CD4-positive, alpha-beta T cell treated with Interleukin-17A for 4 hours (primary cell): ENCODE results near the gene CD37.
"Not testable (repeated sequence)": the region's sequence is repeated elsewhere in the genome, so short reads cannot be mapped to it uniquely, and the experiment has no call there.

Source experiments
- DNase-seq: peaks from one replicate; pipeline ENCODE4 v3.0.0-alpha.2; 2020; ENCODE audit warnings: mixed read lengths

Gene CD37, protein sequence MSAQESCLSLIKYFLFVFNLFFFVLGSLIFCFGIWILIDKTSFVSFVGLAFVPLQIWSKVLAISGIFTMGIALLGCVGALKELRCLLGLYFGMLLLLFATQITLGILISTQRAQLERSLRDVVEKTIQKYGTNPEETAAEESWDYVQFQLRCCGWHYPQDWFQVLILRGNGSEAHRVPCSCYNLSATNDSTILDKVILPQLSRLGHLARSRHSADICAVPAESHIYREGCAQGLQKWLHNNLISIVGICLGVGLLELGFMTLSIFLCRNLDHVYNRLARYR

DNA sequence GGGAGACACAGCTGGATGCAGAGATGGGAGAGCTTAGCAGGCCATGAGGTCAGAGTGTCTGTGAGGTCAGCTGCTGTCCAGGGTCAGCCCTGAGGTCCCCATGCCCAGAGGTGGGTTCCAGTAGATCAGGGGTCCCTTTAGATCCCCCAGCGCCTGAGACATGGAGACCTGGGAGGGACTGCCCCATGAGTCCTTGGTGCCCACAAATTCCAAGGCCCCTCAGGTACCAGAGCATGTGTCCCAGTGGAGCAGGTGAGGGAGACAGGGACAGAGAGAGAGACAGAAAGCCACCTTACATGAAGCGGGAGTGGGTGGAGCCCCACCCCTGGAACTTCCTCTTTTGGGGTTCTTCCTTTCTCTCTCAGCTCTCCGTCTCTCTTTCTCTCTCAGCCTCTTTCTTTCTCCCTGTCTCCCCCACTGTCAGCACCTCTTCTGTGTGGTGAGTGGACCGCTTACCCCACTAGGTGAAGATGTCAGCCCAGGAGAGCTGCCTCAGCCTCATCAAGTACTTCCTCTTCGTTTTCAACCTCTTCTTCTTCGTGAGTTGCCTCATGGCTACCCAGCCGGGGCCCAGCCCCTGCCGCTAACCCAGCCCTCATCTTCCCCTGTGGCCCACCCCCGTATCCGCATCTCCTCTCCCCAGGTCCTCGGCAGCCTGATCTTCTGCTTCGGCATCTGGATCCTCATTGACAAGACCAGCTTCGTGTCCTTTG, at the start of gene CD37:
CD37 (plus strand) TSS at position 336 of the 713 bp plus-strand sequence; CDS start at position 471, 135 bp downstream.
- DNase-seq: peak; percentile 70

DNA sequence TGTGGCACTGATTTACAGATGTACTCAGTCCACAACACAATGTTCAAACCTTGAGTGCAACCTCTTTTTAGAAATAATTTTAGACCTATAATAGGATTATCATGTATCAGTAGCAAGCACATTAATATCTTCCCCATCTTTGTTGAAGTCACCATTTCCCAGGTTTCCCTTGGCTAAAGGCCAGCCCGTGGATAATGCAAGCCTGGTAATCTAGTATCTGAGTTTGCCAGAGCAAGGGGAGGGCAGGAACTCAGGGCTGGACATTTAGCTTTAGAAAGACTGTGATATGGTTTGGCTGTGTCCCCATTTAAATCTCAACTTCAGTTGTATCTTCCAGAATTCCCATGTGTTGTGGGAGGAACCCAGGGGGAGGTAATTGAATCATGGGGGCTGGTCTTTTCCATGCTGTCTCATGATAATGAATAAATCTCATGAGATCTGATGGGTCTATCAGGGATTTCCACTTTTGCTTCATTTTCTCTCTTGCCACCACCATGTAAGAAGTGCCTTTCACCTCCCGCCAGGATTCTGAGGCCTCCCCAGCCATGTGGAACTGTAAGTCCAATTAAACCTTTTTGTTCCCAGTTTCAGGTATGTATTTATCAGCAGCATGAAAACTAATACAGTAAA, 48.0 kb upstream of the CD37 start:
- DNase-seq: no peak

DNA sequence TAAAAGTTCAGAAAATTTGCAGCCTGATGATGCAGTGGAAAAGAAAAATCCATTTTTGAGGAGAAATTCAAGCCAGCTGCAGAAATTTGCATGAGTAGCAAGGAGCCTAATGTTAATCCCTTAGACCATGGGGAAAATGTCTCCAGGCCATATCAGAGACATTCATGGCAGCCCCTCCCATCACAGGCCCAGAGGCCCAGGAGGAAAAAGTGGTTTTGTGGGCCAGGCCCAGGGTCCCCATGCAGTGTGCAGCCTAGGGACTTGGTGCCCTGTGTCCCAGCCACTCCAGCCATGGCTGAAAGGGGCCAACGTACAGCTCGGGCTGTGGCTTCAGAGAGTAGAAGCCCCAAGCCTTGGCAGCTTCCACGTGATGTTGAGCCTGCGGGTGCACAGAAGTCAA, 47.0 kb upstream of the CD37 start:
- DNase-seq: not testable (repeated sequence)

DNA sequence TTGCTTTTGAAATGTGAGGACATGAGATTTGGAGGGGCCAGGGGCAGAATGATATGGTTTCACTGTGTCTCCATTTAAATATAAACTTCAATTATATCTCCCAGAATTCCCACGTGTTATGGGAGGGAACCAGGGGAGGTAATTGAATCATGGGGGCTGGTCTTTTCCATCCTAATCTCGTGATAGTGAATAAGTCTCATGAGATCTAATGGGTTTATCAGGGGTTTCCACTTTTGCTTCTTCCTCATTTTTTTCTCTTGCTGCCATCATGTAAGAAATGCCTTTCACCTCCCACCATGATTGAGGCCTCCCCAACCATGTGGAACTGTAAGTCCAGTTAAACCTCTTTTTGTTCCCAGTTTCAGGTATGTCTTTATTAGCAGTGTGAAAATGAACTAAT, 45.9 kb upstream of the CD37 start:
- not testable (repeated sequence) for DNase-seq

DNA sequence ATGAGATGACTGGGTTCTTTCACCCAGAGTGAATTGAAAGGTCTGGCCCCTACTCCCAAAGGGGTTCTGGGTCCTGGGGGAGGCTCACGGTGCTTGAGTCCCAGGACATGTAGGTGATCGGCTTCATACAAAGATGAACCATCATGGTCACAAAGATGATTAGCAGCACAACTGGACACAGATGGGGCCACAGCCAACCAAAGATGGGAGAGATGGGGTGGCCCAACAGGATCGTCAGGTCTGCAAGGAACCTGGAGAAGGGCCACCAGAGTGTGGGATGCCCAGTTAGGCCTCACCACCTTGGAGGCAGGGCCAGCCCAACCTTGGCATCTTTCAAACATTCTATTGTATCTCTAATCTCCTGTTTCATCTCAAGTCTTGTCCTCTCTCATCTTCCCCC, 44.7 kb upstream of the CD37 start:
- DNase-seq: no peak

DNA sequence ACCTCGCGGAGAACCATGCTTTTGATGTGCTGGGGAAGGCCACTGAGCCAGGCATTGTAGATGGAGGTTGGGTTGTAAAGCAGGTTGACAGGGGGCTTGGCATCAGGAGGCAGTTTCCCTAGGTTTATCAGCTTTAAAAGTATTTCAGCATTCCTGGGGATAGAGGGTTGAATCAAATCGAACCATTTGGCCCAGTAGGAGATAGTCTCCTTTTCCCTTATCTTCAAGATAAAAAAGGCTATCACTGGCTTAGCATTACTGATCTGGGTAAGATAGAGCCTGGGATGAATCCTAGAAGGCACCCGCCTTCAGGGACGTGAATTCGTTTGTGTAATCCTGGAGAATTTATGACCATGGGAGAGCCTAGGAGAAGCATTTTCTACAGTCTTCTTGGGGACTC, 40.8 kb upstream of the CD37 start:
- no peak for DNase-seq

DNA sequence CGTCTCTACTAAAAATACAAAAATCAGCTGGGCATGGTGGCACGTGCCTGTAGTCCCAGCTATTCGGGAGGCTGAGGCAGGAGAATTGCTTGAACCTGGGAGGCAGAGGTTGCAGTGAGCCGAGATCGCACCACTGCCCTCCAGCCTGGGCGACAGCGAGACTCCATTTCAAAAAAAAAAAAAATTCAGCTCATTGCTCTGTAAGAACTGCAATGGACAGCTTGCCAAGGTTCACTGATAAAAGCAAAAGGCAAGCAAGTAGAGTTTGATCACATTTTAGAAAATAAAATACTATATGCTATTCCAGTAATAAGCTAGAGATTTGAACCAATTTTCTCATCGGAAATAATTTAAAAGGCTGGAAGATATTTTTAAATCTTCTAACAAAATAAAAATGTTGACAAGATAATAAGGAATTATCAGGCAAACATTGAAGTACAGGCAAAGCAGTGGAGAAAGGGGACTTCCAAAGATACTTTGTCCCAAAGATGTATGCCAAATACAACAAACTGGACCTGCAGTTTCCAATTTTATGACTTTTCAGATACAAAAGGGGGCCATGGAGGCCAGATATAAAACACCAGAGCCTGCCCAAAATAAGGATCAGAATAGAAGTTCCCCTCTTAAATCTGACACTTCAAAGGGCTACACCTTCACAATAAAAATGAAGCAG, 39.9 kb upstream of the CD37 start:
- DNase-seq: no peak

DNA sequence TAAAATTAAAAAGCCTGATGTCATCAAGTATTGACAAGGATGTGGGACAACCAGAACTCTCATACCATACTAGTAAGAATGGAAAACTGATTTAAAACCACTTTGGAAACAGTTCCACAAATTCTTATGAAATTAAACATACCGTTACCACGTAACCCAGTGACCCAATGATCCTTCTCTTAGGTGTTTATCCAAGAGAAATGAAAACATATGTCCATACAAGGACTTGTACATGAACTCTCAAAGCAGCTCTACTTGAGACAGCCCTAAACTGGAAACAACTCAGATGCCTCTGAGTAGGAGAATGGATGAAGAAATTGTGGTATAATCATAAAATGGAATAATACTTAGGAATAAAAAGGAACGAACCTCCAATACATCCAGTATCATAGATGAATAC, 37.8 kb upstream of the CD37 start:
- no peak for DNase-seq

DNA sequence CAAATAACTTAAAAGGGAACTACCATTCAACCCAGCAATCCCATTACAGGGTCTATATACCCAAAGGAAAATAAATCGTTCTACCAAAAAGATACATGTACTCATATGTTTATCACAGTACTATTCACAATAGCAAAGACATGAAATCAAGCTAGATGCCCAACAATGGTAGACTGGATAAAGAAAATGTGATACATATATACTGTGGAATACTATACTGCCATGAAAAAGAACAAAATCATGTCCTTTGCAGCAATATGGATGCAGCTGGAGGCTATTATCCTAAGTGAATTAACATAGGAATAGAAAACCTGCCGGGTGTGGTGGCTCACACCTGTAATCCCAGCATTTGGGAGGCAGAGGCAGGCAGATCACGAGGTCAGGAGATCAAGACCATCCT, 36.6 kb upstream of the CD37 start:
- DNase-seq: not testable (repeated sequence)

DNA sequence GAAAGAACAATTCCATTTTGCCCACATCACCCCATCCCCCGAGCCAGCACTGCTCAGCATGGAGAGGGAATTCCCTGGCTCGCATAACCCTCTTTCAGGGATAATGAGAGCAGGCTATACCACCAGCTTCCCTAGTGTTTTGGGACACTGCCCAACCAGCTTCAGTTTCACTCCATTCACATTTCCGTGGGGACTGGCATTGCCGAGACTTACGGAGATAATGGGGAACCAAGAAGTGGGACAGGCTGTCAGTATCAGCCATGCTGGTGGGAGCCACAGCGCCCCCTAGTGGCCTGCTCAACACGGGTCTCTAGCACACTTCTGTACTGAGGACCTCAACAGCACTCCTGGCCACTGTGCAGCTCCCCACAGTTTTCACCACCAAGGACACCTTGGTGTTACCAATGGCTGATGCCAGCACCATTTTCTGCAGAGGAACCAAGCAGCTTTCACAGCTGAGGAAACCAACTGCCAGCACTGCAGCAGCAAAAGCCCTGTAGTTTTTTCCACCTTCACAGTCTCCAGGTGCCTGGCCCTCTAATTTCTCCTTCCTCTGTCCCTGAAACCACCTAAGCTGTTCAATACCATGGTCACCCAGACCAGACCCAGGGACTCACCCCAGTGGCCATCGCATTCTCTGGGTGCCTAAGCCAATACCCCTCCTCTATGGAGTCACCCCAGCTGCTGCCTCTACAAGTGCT, 33.9 kb upstream of the CD37 start:
- DNase-seq: peak; percentile 87

DNA sequence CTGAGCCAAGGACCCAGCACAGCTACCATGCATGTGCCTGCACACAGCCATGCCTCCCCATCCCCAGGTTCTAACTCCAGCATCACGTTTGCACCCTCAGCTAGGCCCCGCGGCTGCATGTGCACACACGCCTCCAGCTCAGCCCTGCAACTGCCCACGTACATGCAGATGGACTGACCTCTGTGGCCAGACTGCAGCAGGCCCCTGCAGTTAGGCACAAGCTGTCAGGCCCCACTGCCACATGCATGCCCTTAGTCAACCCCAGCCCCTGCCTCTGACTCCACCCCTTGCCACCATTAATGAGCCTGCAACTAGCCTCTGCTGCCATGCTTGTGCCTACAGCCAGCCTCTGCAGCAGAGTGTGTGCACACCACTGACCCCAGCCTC, 33.3 kb upstream of the CD37 start:
- DNase-seq: no peak

DNA sequence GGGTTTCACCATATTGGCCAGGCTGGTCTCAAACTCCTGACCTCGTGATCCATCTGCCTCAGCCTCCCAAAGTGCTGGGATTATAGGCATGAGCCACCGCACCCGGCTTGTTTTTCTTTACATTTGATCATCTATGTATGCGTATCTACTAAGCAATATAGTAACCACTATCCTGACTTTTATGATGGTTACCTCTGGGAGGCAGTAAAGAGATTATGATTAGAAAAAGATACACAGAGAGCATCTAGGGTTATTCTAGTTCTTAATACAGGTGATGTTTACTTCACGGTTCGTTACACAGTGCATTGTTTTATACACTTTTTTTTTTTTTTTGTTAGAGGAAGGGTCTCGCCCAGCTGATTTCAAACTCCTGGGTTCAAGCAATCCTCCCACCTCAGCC, 28.5 kb upstream of the CD37 start:
- DNase-seq: not testable (repeated sequence)

DNA sequence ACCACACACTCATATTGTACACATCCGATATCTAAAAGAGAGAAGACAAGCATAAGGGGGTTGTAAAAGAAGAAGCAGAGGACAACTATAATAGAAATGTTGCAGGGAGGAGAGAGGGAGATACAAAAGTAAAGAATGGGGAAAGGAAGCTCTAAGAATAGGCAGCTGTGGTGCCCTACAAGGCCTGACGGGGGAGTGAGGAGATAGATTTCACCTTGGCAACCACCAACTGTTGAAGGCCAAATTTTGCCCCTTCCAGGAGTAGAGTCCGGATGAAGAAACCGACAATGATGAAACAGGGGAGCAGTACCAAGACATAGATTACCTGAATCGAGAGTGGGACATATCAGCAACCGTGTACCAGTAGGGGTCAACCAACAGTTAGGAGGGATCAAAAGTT, 26.1 kb upstream of the CD37 start:
- DNase-seq: no peak

DNA sequence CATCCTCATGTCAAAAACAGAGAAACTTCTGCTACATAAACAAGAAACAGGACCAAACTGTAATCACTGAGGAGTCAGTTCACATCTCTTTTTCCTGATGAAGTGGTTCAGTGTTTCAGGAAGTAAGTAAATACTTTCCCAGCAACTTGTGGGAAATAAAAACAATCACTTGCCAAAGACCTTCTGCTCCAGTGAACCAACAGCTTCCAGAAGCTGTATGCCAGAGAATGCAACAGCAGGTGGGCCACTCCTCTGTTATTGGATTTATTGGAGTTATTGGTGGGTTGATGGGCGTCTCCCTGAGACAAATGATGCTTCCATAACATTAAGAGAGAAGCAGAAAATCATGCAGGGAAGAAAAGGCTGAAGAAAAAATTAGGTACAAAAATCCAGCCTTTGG, 20.1 kb upstream of the CD37 start:
- no peak for DNase-seq

DNA sequence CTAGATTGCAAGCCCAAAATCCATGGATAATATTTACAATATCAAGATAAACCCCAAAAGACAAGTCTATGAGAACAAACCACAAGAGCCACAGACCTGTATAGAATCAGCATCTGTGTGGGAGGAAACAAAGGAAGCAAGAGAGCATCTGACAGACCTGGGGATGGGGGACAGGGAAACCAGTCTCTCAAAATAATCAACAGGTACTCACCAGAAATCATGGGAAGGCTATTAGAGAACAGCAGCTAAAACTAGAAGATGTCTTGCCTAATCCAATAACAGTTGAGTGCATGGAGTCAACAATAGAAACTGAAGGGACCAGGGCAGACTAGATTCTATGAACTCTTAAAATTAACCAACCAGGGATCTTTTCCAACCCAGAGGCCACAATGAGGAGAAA, 18.9 kb upstream of the CD37 start:
- DNase-seq: no peak

DNA sequence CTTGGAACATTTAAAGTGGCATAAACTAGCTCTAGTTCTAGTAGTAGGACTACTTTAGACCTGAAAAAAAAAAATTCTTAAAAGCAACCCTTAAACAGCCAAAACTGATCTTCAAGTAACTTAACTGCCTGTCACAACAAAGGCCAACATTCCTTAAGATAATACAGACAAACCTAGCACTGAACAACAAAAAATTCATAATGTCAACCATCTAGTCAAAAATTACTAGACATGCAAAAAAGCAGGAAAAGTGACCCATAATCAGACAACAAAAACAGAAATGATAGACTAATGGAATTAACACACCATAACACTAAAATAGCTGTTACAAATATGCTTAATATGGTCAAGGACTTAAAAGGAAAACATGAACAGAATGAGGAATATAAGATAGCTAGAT, 16.9 kb upstream of the CD37 start:
- DNase-seq: no peak

DNA sequence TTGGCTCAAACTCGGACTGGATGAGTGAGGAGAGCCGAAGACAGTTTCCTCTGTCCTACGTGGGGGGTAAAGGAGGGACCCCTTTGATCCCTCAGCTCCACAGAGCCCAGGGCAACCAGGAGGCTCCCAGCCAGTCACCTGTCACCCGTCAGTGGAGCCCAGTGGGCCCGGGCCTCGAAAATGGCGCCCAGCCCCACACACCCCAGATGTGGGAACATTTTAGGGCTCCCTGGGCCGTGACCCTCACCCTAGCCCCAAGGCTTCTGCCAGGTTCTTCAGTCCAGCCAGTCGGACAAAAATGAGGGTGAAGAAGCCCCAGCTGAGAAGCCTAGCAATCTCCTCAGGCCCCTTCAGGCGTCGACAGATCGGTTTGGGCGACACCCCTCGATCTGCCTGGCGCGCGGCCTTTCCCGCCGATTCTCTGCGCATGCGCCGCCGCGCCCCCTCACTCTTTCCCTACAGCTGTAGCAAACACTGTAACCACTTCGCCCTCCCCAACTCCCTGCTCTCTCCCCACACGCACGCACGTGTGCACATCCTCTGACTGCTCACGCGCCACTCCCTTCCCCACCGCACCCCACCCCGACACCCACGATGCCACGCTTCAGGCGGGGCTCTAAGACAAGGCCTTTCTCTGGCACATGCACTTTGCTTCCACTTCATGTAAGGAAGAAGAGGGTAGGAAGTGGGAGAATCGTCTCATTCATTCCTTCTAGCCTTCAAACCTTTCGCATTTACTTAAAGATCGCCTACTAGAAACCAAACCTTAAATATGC, 10.2 kb upstream of the CD37 start, which contains the start of gene SLC6A16:
SLC6A16 (minus strand) TSS at position 391 of the 776 bp plus-strand sequence. CDS start 13,844 bp downstream, outside the sequence.
- DNase-seq: no peak

DNA sequence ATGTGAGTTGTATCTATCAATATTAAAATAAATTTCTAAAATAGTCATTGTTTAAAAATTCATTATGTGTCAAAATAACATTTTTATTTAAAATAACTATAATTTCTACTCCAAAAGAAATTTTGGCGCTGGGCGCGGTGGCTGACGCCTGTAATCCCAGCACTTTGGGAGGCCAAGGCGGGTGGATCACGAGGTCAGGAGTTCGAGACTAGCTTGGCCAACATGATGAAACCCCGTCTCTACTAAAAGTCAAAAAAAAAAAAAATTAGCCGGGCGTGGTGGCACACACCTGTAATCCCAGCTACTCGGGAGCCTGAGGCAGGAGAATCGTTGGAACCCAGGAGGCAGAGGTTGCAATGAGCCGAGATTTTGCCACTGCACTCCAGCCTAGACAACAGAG, 9.4 kb upstream of the CD37 start:
- DNase-seq: not testable (repeated sequence)

DNA sequence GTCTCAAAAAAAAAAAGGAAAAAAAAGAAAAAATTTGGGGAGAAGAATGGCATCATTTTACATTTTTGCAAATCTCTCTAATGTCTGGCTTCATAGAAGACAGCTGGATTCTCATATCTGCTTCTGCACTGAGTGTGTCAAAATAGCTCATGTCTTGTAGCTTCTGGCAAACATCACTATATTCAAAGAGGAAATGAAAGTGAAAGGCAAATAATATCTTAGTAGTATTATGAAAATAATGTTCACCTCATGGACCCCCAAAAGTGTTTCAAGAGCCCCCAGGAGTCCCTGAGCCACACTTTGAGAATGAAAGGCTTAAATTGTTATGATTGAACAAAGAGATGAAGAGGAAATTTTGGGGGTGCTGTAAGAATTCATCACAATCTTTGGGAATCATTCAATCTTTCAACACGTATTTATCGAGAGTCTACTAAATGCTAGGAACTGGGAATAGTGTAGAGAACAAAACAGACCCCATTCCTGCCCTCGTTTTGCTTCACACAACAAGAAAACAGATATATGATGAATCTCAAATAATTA, 9.0 kb upstream of the CD37 start:
- no peak for DNase-seq

DNA sequence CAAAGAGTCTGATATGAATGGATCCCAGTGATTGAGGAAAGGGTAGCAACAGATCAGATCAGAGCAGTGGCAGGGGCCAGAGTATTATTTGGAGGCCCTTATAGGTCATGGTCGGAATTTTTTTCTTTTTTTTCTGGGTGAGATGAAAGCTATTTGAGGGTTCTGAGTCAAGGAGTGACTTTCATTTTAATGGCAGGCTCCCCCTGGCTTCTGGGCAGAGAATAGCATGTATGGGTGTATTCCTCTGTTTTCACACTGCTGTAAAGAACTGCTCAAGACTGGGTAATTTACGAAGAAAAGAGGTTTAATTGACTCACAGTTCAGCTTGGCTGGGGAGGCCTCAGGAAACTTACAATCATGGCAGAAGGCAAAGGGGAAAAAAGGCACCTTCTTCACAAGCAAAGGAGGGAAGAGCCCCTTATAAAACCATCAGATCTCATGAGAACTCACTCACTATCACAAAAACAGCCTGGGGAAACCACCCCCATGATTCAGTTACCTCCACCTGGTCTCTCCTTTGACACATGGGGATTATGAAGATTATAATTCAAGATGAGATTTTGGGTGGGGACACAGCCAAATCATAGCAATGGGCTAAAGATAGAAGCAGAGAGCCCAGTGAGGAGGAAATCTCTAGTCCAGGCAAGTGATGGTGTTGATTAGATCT, 7.2 kb upstream of the CD37 start:
- peak; percentile 62 for DNase-seq

DNA sequence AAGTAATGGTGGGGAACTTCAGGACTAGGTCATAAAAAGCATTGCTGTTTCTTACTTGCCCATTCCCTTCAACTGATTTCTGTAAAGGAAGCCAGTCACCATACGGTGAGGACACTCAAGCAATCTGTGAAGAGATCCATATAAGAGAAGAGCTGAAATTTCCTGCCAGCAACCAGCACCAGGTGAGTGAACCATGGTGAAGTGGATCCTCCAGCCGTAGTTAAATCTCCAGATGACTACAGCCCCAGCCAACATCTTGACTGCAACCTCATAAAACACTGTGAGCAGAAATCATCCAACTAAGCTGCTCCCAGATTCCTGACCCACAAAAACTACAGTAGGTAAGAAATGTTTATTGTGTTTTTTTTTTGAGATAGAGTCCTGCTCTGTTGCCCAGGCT, 6.5 kb upstream of the CD37 start:
- DNase-seq: no peak
